ENCODE data around the gene HDAC4. TPM values are rescaled to one million over a fixed set of nuclear protein-coding genes. Genes with fewer than 3 reads are reported as not detected.

The HDAC4 gene
- total and polyA plus RNA-seq, 2 of the 8 experiments (the other 6 are each of a cell fraction or from before 2014, with no cell fraction given): 15.4 to 31.5 TPM

DNA sequence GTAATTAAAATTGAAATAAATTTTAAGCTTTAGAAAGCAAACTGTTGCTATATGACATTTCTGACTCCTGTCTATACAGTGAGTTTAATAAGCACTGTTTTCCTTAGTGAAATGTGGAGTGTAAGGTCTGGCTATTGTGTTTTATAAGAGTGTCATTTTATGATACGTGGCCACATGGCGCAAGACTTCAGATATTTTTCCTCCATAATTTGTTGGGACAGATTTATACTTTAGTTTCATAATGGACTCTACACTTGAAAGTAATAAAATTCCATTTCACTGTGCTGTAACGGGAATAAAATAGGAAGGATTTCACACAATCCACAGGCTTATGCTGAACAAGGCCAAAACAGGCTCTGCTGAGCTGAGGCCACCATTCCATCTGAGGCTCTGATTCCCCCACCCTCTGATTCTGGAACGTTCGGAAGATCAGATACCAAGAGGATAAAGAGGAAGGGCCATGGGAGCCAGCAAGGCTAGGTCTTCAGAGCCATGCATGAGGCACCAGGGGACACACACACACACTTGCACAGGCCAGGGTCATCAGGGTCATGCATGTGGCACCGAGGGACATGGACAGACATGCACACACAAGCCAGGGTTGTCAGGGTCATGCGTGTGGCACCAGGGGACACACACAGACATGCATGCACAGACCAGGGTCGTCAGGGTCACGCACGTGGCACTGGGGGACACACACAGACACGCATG is 35.6 kb downstream of the HDAC4 start:
- Histone ChIP-seq H2BK12ac (ENCODE audit: low read depth, low read length) (no peak overlapping the region), H2BK20ac (ENCODE audit: low read length) (no peak overlapping the region)
- TF ChIP-seq POLR2A (IDR thresholded peaks at IDR 0.05; ENCODE audit: control extremely low read depth in 1 of 2, low read depth in 2 of 2, low read length in 2 of 2): no peak
- TF ChIP-seq CEBPB (IDR thresholded peaks at IDR 0.05; ENCODE audit: low read depth, low read length): no peak
- TF ChIP-seq RNF2 (IDR thresholded peaks at IDR 0.05; ENCODE audit: borderline replicate concordance, low read depth, low read length, missing control alignments, poor library complexity, severe bottlenecking): no peak
- no peak for TF ChIP-seq SAP30 (IDR thresholded peaks at IDR 0.05; ENCODE audit: insufficient read depth, insufficient replicate concordance, low read length)
- TF ChIP-seq PHF8 (conservative IDR thresholded peaks at IDR 0.05; ENCODE audit: low read depth, low read length): no peak
- TF ChIP-seq BCL11A (IDR thresholded peaks at IDR 0.05; ENCODE audit: low read depth in 2 of 2, low read length in 2 of 2): no peak
- TF ChIP-seq, protein P1, sequence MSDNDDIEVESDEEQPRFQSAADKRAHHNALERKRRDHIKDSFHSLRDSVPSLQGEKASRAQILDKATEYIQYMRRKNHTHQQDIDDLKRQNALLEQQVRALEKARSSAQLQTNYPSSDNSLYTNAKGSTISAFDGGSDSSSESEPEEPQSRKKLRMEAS (IDR thresholded peaks at IDR 0.05): no peak
- TF ChIP-seq GTF2F1 (IDR thresholded peaks at IDR 0.05; ENCODE audit: borderline replicate concordance, low read depth, low read length): no peak
- no peak for TF ChIP-seq KDM5A (IDR thresholded peaks at IDR 0.05; ENCODE audit: low read length)
- no peak for TF ChIP-seq TCF12 (IDR thresholded peaks at IDR 0.05; ENCODE audit: low read depth, low read length)
- TF ChIP-seq SP2 (IDR thresholded peaks at IDR 0.05; ENCODE audit: low read length): no peak
- TF ChIP-seq TAF7 (optimal IDR thresholded peaks at IDR 0.05; ENCODE audit: borderline replicate concordance, low read depth, low read length): no peak
- TF ChIP-seq BACH1 (IDR thresholded peaks at IDR 0.05; ENCODE audit: low read length): no peak

More for the DNA sequence above, 35.6 kb downstream of the HDAC4 start:
- Histone ChIP-seq H2AFZ (ENCODE audit: low read length) (no peak overlapping the region), H3K79me2 (ENCODE audit: control insufficient read depth in 1 of 2, insufficient read depth in 2 of 2, low read length in 2 of 2) (peaks cover 7 to 72% of the 10 kb centered on the region in 2 experiments), H2BK15ac (ENCODE audit: low read length) (no peak overlapping the region), H3K4ac (replicated peaks; ENCODE audit: insufficient read length, low read depth, low read length) (no peak overlapping the region), H4K8ac (ENCODE audit: extremely low read depth, insufficient read depth, low read length) (peak overlapping the region; percentile 48; the same call in 1 of the 2 replicates), H4K5ac (ENCODE audit: insufficient read length, low read depth, low read length) (no peak overlapping the region), H3K14ac (ENCODE audit: insufficient read length) (no peak overlapping the region), H3K27me3 (replicated peaks in 1 of 4; ENCODE audit: control insufficient read depth in 3 of 4, extremely low read depth in 1 of 4, insufficient read depth in 3 of 4, low read length in 3 of 4) (no peaks in the 10 kb centered on the region; a peak in 1 of 7 replicates), H2BK120ac (replicated peaks; ENCODE audit: low read depth, low read length) (no peak overlapping the region), H3K79me1 (ENCODE audit: low read depth, low read length) (peaks cover 18% of the 10 kb centered on the region), H3K23me2 (ENCODE audit: low read depth, low read length) (no peaks in the 10 kb centered on the region), H3K36me3 (ENCODE audit: control insufficient read depth in 2 of 4, insufficient read depth in 4 of 4, low read length in 3 of 4) (no peaks in the 10 kb centered on the region), H2AK5ac (ENCODE audit: low read depth, low read length) (no peak overlapping the region; the same call in 1 of the 2 replicates), H3K27ac (ENCODE audit: low read depth, low read length) (no peak overlapping the region), H3K18ac (ENCODE audit: extremely low read depth, low read length) (no peak overlapping the region; the same call in 1 of the 2 replicates), H3K4me1 (replicated peaks in 1 of 4; ENCODE audit: control insufficient read depth in 3 of 4, insufficient read depth in 4 of 4, low read length in 3 of 4) (peaks cover 0 to 6% (median 2%) of the 10 kb centered on the region in 4 experiments; a peak in 4 of 7 replicates), H3K56ac (replicated peaks; ENCODE audit: insufficient read length, low read depth, low read length) (no peak overlapping the region), H4K91ac (replicated peaks; ENCODE audit: insufficient read length, low read length) (no peak overlapping the region), H3K9ac (replicated peaks in 1 of 4; ENCODE audit: extremely low read depth in 1 of 4, low read depth in 3 of 4, low read length in 3 of 4) (no peak overlapping the region), H2BK5ac (ENCODE audit: low read depth, low read length) (peak overlapping the region; percentile 27; the same call in 1 of the 2 replicates), H3K23ac (ENCODE audit: insufficient read length) (no peak overlapping the region), H3K4me3 (ENCODE audit: extremely low read depth in 1 of 4, insufficient read depth in 2 of 4, low read depth in 3 of 4, low read length in 4 of 4) (no peak overlapping the region), H4K20me1 (replicated peaks in 1 of 2; ENCODE audit: control insufficient read depth in 1 of 2, insufficient read depth in 2 of 2, low read length in 2 of 2) (peaks cover 10 to 27% of the 10 kb centered on the region in 2 experiments), H3K9me3 (ENCODE audit: insufficient read depth in 2 of 2, low read depth in 1 of 2, low read length in 1 of 2) (no peaks in the 10 kb centered on the region), H3K4me2 (ENCODE audit: insufficient read depth in 1 of 2, low read depth in 2 of 2, low read length in 2 of 2) (no peak overlapping the region)
- CTCF ChIA-PET (ENCODE audit: partially characterized antibody): interaction anchor here (1.1 kb wide), 1 partner anchor 95 kb away, joined by 3 read pairs; no protein-coding TSS in a partner anchor
- POLR2A ChIA-PET (ENCODE audit: partially characterized antibody): no interaction called here
- FAIRE-seq: no peak
- 96% methylated on average over 11 of the region's 11 CpGs; no CpG with 5 or more reads in 1 of the 2 experiments for WGBS, 2 experiments (ENCODE audit: extremely low coverage in 1 of 2, insufficient coverage in 1 of 2, insufficient read length in 1 of 2, insufficient replicate concordance in 2 of 2, low coverage in 1 of 2, low lambda C conversion rate in 2 of 2, missing lambda C conversion rate in 1 of 2)
- no peak for DNase-seq (ENCODE audit: low read depth in 1 of 2, low spot score in 2 of 2)

Measured in H1 (cell line).